K562 (cell line): ENCODE measurements around the gene ATP5MG. TPM values are rescaled to one million over a fixed set of nuclear protein-coding genes. Genes with fewer than 3 reads are reported as not detected.

ENCODE experiments used
- ATF7 ChIP-seq: fragments of 450-650 bp; IDR thresholded peaks from 2 replicates; pipeline ENCODE4 v1.7.1; 2014; ENCODE audit warnings: mild to moderate bottlenecking, moderate library complexity
- BMI1 ChIP-seq: fragments of 150-350 bp; IDR thresholded peaks from 2 replicates; pipeline ENCODE4 v1.6.1; 2014; ENCODE audit warnings: low read length
- BRF2 ChIP-seq: IDR thresholded peaks from 3 replicates; pipeline ENCODE4 v1.6.1; 2011; ENCODE audit warnings: borderline replicate concordance, mild to moderate bottlenecking; ENCODE audit not compliant: insufficient read length, insufficient read depth
- ETV5 ChIP-seq: sonication (generic); formaldehyde crosslinking; IDR thresholded peaks from 2 replicates; pipeline ENCODE4 v1.4.0; 2020; ENCODE audit warnings: low read depth, mild to moderate bottlenecking, missing genetic modification reagents
- HDAC3 ChIP-seq: fragments of 450-650 bp; IDR thresholded peaks from 2 replicates; pipeline ENCODE4 v1.6.1; 2018; ENCODE audit warnings: borderline replicate concordance, mild to moderate bottlenecking, moderate library complexity; ENCODE audit not compliant: partially characterized antibody
- HMGN3 ChIP-seq: IDR thresholded peaks from 2 replicates; pipeline ENCODE4 v1.6.1; 2011; ENCODE audit warnings: borderline replicate concordance, low read depth, mild to moderate bottlenecking, mixed read lengths, low read length; ENCODE audit not compliant: insufficient read length; ENCODE audit errors: extremely low read depth
- JUNB ChIP-seq: fragments of 450-650 bp; formaldehyde crosslinking; conservative IDR thresholded peaks from 2 replicates; pipeline ENCODE4 v1.4.0; 2020; ENCODE audit warnings: mild to moderate bottlenecking
- LEF1 ChIP-seq: fragments of 450-650 bp; IDR thresholded peaks from 2 replicates; pipeline ENCODE4 v1.6.1; 2016; ENCODE audit warnings: mild to moderate bottlenecking
- MAFF ChIP-seq: IDR thresholded peaks from 2 replicates; pipeline ENCODE4 v1.6.1; 2012; ENCODE audit warnings: low read length, improper control_type of control experiment
- MTA3 ChIP-seq: fragments of 450-650 bp; formaldehyde crosslinking; IDR thresholded peaks from 2 replicates; pipeline ENCODE4 v1.6.1; 2017; ENCODE audit warnings: mild to moderate bottlenecking, borderline replicate concordance
- NR2C1 ChIP-seq, 2 experiments: fragments of 450-650 bp; IDR thresholded peaks; 2 replicates each; pipeline ENCODE4 v1.6.1; 2017; ENCODE audit warnings: mild to moderate bottlenecking in 2 of 2, antibody characterized with exemption in 1 of 2, inconsistent platforms in 1 of 2, missing compliant biosample characterization in 1 of 2, missing genetic modification characterization in 1 of 2
- PCBP1 ChIP-seq: fragments of 200-400 bp; formaldehyde crosslinking; IDR thresholded peaks from 2 replicates; pipeline ENCODE4 v1.6.1; 2018; ENCODE audit warnings: mild to moderate bottlenecking, low read depth, low read length; ENCODE audit not compliant: poor library complexity, severe bottlenecking
- RCOR1 ChIP-seq, 2 experiments: IDR thresholded peaks; 2 replicates each; pipeline ENCODE4 v1.6.1; 2012; ENCODE audit warnings: low read depth in 2 of 2, low read length in 2 of 2, borderline replicate concordance in 1 of 2, improper control_type of control experiment in 1 of 2
- RFX1 ChIP-seq: fragments of 450-650 bp; IDR thresholded peaks from 2 replicates; pipeline ENCODE4 v1.6.1; 2016; ENCODE audit warnings: mild to moderate bottlenecking, moderate library complexity
- RNF2 ChIP-seq: sonication (generic); IDR thresholded peaks from 2 replicates; pipeline ENCODE4 v1.6.1; 2016
- SMARCC2 ChIP-seq: fragments of 450-650 bp; IDR thresholded peaks from 2 replicates; pipeline ENCODE4 v1.6.1; 2017; ENCODE audit warnings: antibody characterized with exemption, moderate library complexity, mild to moderate bottlenecking, low read depth
- SNRNP70 ChIP-seq: fragments of 200-400 bp; formaldehyde crosslinking; optimal IDR thresholded peaks from 2 replicates; pipeline ENCODE3; 2017; ENCODE audit warnings: low read depth, low read length
- TARDBP ChIP-seq: fragments of 450-650 bp; IDR thresholded peaks from 2 replicates; pipeline ENCODE4 v1.6.1; 2016
- THAP7 ChIP-seq: fragments of 250-450 bp; sonication (Bioruptor Pico); IDR thresholded peaks from 2 replicates; pipeline ENCODE4 v1.5.0; 2021
- U2AF1 ChIP-seq: fragments of 200-400 bp; formaldehyde crosslinking; optimal IDR thresholded peaks from 2 replicates; pipeline ENCODE3; 2017; ENCODE audit warnings: mild to moderate bottlenecking, low read depth, low read length, moderate library complexity
- XRCC5 ChIP-seq: fragments of 200-400 bp; formaldehyde crosslinking; IDR thresholded peaks from 2 replicates; pipeline ENCODE4 v1.6.1; 2017; ENCODE audit warnings: low read depth, mild to moderate bottlenecking, low read length
- ZBTB26 ChIP-seq: fragments of 450-650 bp; formaldehyde crosslinking; IDR thresholded peaks from 2 replicates; pipeline ENCODE4 v1.4.0; 2022; ENCODE audit warnings: missing genetic modification characterization
- ZNF165 ChIP-seq: fragments of 250-450 bp; sonication (Bioruptor Pico); IDR thresholded peaks from 2 replicates; pipeline ENCODE4 v1.4.0; 2020; ENCODE audit warnings: borderline replicate concordance
- ZNF217 ChIP-seq: sonication (generic); formaldehyde crosslinking; IDR thresholded peaks from 2 replicates; pipeline ENCODE4 v1.8.0; 2022; ENCODE audit warnings: mild to moderate bottlenecking, missing genetic modification reagents
- ZNF239 ChIP-seq: fragments of 250-450 bp; sonication (Bioruptor Pico); IDR thresholded peaks from 2 replicates; pipeline ENCODE4 v1.4.0; 2020; ENCODE audit warnings: mild to moderate bottlenecking
- ZNF311 ChIP-seq: fragments of 250-450 bp; sonication (Bioruptor Pico); IDR thresholded peaks from 2 replicates; pipeline ENCODE4 v1.4.0; 2020; ENCODE audit warnings: mild to moderate bottlenecking, moderate library complexity
- ZNF41 ChIP-seq: fragments of 250-450 bp; sonication (Bioruptor Pico); conservative IDR thresholded peaks from 2 replicates; pipeline ENCODE4 v1.4.0; 2020; ENCODE audit warnings: mild to moderate bottlenecking
- ZNF717 ChIP-seq: fragments of 250-450 bp; sonication (Bioruptor Pico); IDR thresholded peaks from 2 replicates; pipeline ENCODE4 v1.5.0; 2021
- polyA plus RNA-seq, 8 experiments: library from polyadenylated mRNA; depleted of rRNA in 4 of 8; stranded (reverse) in 5 of 8; unstranded in 3 of 8; fragments of >200 nt; fragmentation: Nextera tagmentation in 2 of 8; fragmentation: Illumina TruSeq in 1 of 8; extraction: Ambion mirVana in 2 of 8; extraction: Trizol in 1 of 8; gene quantifications; 2 replicates each; pipeline versions ENCODE4 v1.2.1 to v1.2.3, GENCODE V29; 2011 to 2014; ENCODE audit warnings: inconsistent platforms in 1 of 8, missing spikeins in 1 of 8
- total RNA-seq, 7 experiments: library from RNA; depleted of rRNA in 6 of 7; stranded (reverse); fragments of >200 nt in 6 of 7; fragmentation: Illumina TruSeq in 2 of 7; extraction: Trizol in 2 of 7; gene quantifications; 2 replicates each; pipeline versions ENCODE4 v1.2.1 to v1.2.3, GENCODE V29; 2011 to 2021; ENCODE audit warnings: low replicate concordance in 1 of 7

Gene ATP5MG
- total and polyA plus RNA-seq, 9 of the 15 experiments (the other 6 are each of a cell fraction or from before 2014, with no cell fraction given): 301 to 2,138 (median 434) TPM

- TF ChIP-seq THAP7 (CRISPR knock-in tag): no peak
- TF ChIP-seq JUNB: 0 out of 2 replicates have a peak, but pooled peaks have one; percentile 21
- no peak for TF ChIP-seq ZNF217 (CRISPR knock-in tag)
- TF ChIP-seq TARDBP: no peak
- TF ChIP-seq ATF7: peak; percentile 86; the same call in 1 of the 2 replicates
- peak; percentile 86 for TF ChIP-seq LEF1
- peak; percentile 96 for TF ChIP-seq ZNF165
- no peak for TF ChIP-seq SNRNP70
- no peak for TF ChIP-seq U2AF1
- TF ChIP-seq ZNF717 (CRISPR knock-in tag): no peak
- no peak for TF ChIP-seq RFX1
- no peak for TF ChIP-seq BRF2
- TF ChIP-seq MTA3: peak; percentile 97
- TF ChIP-seq ZNF41 (CRISPR knock-in tag): no peak
- TF ChIP-seq HMGN3: peak; percentile 60
- TF ChIP-seq MAFF: peak; percentile 92
- TF ChIP-seq SMARCC2: peak; percentile 91
- peak; percentile 33; the same call in 1 of the 2 replicates for TF ChIP-seq NR2C1 (IDR thresholded peaks at IDR 0.05)
- TF ChIP-seq NR2C1 (tag; IDR thresholded peaks at IDR 0.05): no peak; the same call in 1 of the 2 replicates
- no peak for TF ChIP-seq PCBP1
- peak; percentile 94 to 100; a peak in 3 of 4 replicates for TF ChIP-seq RCOR1 (IDR thresholded peaks at IDR 0.05; ENCODE audit: borderline replicate concordance in 1 of 2, low read depth in 2 of 2, low read length in 2 of 2)
- no peak for TF ChIP-seq BMI1
- TF ChIP-seq HDAC3: peak; percentile 69
- TF ChIP-seq ZNF311 (CRISPR knock-in tag): no peak
- peak; percentile 70 for TF ChIP-seq ZNF239 (CRISPR knock-in tag)
- TF ChIP-seq ZBTB26 (CRISPR knock-in tag): no peak
- peak; percentile 84 for TF ChIP-seq RNF2
- TF ChIP-seq XRCC5: 0 out of 2 replicates have a peak, but pooled peaks have one; percentile 70
- TF ChIP-seq ETV5 (CRISPR knock-in tag): peak; percentile 76; the same call in 1 of the 2 replicates
Observed at GRCh38 chr11:118415739-118416068, 14.3 kb downstream of the ATP5MG start (continued).
